ENCODE data around the gene TMEM63C. TPM values are rescaled to one million over a fixed set of nuclear protein-coding genes. Genes with fewer than 3 reads are reported as not detected.

Gene TMEM63C
- total RNA-seq, 4 donors from 2014 or later: 0.98 to 1.9 TPM; not detected in 2

DNA sequence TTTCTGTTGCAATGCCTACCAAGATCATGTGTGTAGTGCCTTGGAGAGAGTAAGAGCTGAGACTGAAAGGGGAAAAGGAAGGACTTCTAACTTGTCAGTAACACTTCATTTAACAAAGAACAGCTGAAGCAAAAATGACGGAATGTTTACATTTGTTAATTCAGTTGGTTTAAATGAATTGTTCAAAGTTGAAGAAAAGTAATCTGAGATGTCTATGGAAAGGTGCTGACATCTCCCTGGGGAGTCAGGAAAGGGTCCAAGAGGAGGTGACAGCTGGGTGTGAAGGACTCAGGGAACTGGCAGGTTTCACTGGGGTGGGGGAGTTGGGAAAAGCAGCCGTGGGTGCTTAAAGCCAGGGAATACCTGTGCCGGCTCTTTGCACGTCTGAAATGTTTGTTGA, 7.9 kb downstream of the TMEM63C start:
- Histone ChIP-seq H3K27me3 (no peaks in the 10 kb centered on the region), H3K27ac (no peak overlapping the region), H3K9me3 (no peaks in the 10 kb centered on the region), H3K36me3 (no peaks in the 10 kb centered on the region), H3K4me1 (no peaks in the 10 kb centered on the region), H3K4me3 (no peak overlapping the region)
- intact Hi-C loops (cut with DNase I; ENCODE audit: low total_unique reads): no loop called here
- DNase-seq: no peak
- TF ChIP-seq CTCF (IDR thresholded peaks at IDR 0.05) (no peak), POLR2A (IDR thresholded peaks at IDR 0.05) (no peak)

DNA sequence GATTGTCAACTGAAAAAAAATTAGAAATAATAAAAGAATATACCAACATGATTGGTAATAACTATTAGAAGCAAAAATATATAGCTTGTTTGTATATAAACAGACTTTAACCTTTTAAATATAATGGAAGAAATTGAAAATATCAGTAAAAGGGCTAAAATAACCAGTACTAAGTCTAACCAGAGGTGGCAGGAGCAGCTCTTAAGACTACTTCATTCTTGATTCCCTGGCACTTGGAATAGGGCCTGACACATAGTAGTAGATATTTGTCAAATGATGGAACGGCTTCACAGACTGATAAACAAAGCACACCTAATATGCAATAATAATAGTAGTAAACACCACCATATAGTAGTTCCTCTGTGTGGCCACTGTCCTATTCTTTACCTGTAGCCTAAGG, 9.4 kb downstream of the TMEM63C start:
- Histone ChIP-seq H3K4me1 (no peaks in the 10 kb centered on the region), H3K27ac (no peak overlapping the region), H3K9me3 (no peaks in the 10 kb centered on the region), H3K4me3 (no peak overlapping the region), H3K36me3 (no peaks in the 10 kb centered on the region), H3K27me3 (no peaks in the 10 kb centered on the region)
- intact Hi-C loops (cut with DNase I; ENCODE audit: low total_unique reads): no loop called here
- no peak for DNase-seq
- no peak for TF ChIP-seq POLR2A (IDR thresholded peaks at IDR 0.05)
- TF ChIP-seq CTCF (IDR thresholded peaks at IDR 0.05): no peak

GRCh38 chr14:77194706-77195105, 13.1 kb downstream of the TMEM63C start:
- DNase-seq: no peak
- H3K27me3 ChIP-seq: no peaks in the 10 kb centered on the region
- intact Hi-C loops (cut with DNase I; ENCODE audit: low total_unique reads): no loop called here
- no peak overlapping the region for H3K4me3 ChIP-seq
- no peaks in the 10 kb centered on the region for H3K4me1 ChIP-seq
- TF ChIP-seq CTCF (IDR thresholded peaks at IDR 0.05) (no peak), POLR2A (IDR thresholded peaks at IDR 0.05) (no peak)
- H3K27ac ChIP-seq: no peak overlapping the region
- no peaks in the 10 kb centered on the region for H3K36me3 ChIP-seq
- H3K9me3 ChIP-seq: no peaks in the 10 kb centered on the region

- TF ChIP-seq CTCF (IDR thresholded peaks at IDR 0.05): no peak
- no peak for TF ChIP-seq POLR2A (IDR thresholded peaks at IDR 0.05)
- DNase-seq: no peak
Observed at GRCh38 chr14:77195766-77196165, 14.2 kb downstream of the TMEM63C start.

DNA sequence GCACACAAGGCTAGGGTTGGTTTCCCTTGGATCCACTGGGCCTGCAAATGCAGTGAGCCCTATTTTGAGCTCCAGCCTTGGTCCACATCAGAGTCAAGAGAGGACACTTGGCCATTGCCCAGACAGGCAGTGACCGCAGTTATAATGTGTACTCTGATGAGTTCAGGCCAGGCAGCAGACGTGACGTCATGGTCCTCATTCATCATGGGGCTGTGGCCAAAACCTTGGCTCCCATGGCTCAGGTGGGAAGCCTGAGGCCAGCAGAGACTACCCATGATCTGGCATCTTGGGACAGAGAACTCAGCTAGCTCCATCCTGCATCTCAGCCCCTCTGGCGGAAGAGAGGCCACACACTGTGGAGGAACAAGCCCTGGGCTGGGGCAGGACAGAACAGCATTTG, 16.4 kb downstream of the TMEM63C start:
- H3K27me3 ChIP-seq: no peaks in the 10 kb centered on the region
- H3K4me3 ChIP-seq: no peak overlapping the region
- TF ChIP-seq POLR2A (IDR thresholded peaks at IDR 0.05) (no peak), CTCF (IDR thresholded peaks at IDR 0.05) (no peak)
- no peak overlapping the region for H3K27ac ChIP-seq
- no peak for DNase-seq
- no peaks in the 10 kb centered on the region for H3K36me3 ChIP-seq
- no peaks in the 10 kb centered on the region for H3K4me1 ChIP-seq
- intact Hi-C loops (cut with DNase I; ENCODE audit: low total_unique reads): no loop called here
- no peaks in the 10 kb centered on the region for H3K9me3 ChIP-seq

More at GRCh38 chr14:77195766-77196165, 14.2 kb downstream of the TMEM63C start:
- no peaks in the 10 kb centered on the region for H3K36me3 ChIP-seq
- H3K4me1 ChIP-seq: no peaks in the 10 kb centered on the region
- no peaks in the 10 kb centered on the region for H3K9me3 ChIP-seq
- intact Hi-C loops (cut with DNase I; ENCODE audit: low total_unique reads): no loop called here
- H3K4me3 ChIP-seq: no peak overlapping the region
- H3K27me3 ChIP-seq: no peaks in the 10 kb centered on the region
- H3K27ac ChIP-seq: no peak overlapping the region
